Stimulated activated CD8-positive, alpha-beta memory T cell treated with anti-CD3 and anti-CD28 coated beads, Interleukin-15, amount 100 ng/mL, for 4 hours (primary cell): ENCODE results near the gene CD244.

Source experiments
- DNase-seq, 2 donors: peaks; one replicate each; pipeline ENCODE4 v3.0.0-alpha.2; 2020; ENCODE audit warnings: low read depth in 2 of 2

CD244 gene

DNA sequence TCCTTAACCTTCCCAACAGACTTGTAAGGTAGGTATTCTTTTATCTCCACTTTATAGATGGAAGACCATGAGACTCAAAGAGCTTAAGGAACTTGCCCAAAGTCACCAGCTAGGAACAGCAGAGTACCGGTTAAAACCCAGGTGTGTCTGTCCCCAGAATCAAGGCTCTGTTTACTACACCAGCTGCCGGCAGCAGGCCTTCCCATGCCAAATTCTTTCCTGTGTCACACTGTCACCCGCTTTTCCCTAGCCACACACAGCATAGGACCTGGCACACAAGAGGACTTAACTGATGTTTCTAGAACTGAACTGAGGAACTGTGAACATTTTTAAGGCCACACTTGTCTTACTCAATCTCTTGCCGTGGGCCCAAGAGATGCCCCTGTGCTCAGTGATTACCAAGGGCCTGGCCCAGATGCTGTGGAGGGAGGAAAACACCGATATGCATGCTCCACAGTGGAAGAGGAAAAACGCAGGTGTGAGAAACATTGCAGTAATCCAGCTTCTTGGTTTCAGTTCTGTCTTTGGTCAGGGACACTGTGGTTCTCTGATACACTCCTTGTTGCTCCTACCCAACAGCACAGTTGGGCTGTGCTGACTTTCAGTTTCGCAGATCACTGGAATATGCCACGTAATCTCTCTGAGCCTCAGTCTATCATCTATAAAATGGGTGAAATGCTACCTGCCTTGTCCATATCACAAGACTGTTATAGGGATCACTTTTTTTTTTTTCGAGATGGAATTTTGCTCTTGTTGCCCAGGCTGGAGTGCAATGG lies 80.6 kb downstream of the CD244 start:
- DNase-seq = no peak

- no peak for DNase-seq
Measured at GRCh38 chr1:160781186-160781766, 81.4 kb downstream of the CD244 start.

- DNase-seq = no peak
Measured at GRCh38 chr1:160780398-160780755, 82.3 kb downstream of the CD244 start.
